C4-2B (cell line): ENCODE results near the gene RBM20.

Source experiments
- CTCF ChIP-seq: fragments of 450-650 bp; conservative IDR thresholded peaks from 2 replicates; pipeline ENCODE4 v1.5.1; 2017; ENCODE audit warnings: mild to moderate bottlenecking
- ZFX ChIP-seq: fragments of 450-650 bp; IDR thresholded peaks from 2 replicates; pipeline ENCODE4 v1.6.1; 2017

- TF ChIP-seq CTCF (no peak), ZFX (no peak)
These were observed 118.7 kb downstream of the RBM20 start for GRCh38 chr10:110762849-110763211.
